Gastroesophageal sphincter (tissue), 4 donors: ENCODE measurements around the gene FYN. TPM values are rescaled to one million over a fixed set of nuclear protein-coding genes. Genes with fewer than 3 reads are reported as not detected.
A peak's percentile ranks its signal among the peaks of the same experiment; 100 is the strongest.

Source experiments
- ATAC-seq: fragments of 150-250 bp; one replicate; pipeline ENCODE4 v1.9.1; 2016; ENCODE audit warnings: mild to moderate bottlenecking, moderate library complexity
- H3K27ac ChIP-seq, 4 donors: fragments of 200-600 bp; sonication (generic) in 3 of 4; 1 replicate in 3 of 4; 2 replicates in 1 of 4; pipeline ENCODE4 v1.5.1; 2016 to 2019
- H3K27me3 ChIP-seq: fragments of 200-600 bp; sonication (generic); one replicate; pipeline ENCODE4 v1.5.1; 2019
- H3K36me3 ChIP-seq, 2 donors: fragments of 200-600 bp; sonication (generic); one replicate each; pipeline ENCODE4 v1.5.1; 2019; ENCODE audit warnings: control low read depth in 1 of 2
- H3K4me1 ChIP-seq, 3 donors: fragments of 200-600 bp; sonication (generic); 1 replicate in 2 of 3; 2 replicates in 1 of 3; pipeline ENCODE4 v1.5.1; 2016 to 2019; ENCODE audit warnings: control low read depth in 2 of 3
- H3K4me3 ChIP-seq, 2 donors: fragments of 200-600 bp; sonication (generic); one replicate each; pipeline ENCODE4 v1.5.1; 2019; ENCODE audit warnings: mild to moderate bottlenecking in 1 of 2, moderate library complexity in 1 of 2
- H3K9me3 ChIP-seq, 3 donors: fragments of 200-600 bp; sonication (generic); one replicate each; pipeline ENCODE4 v1.5.1; 2017 to 2019; ENCODE audit warnings: control low read depth in 2 of 3
- EP300 ChIP-seq: sonication (generic); formaldehyde crosslinking; IDR thresholded peaks from one replicate; pipeline ENCODE4 v1.6.1; 2017; ENCODE audit warnings: antibody characterized with exemption, mild to moderate bottlenecking
- POLR2A ChIP-seq, 2 donors: fragments of 450-650 bp; IDR thresholded peaks; one replicate each; pipeline ENCODE4 v1.6.1; 2017; ENCODE audit warnings: antibody characterized with exemption in 2 of 2, mild to moderate bottlenecking in 2 of 2, moderate library complexity in 1 of 2
- POLR2AphosphoS5 ChIP-seq: sonication (generic); formaldehyde crosslinking; IDR thresholded peaks from one replicate; pipeline ENCODE4 v1.6.1; 2017; ENCODE audit warnings: antibody characterized with exemption
- WGBS, 2 donors: methylation state at CpG; one replicate each; pipeline ENCODE4 v1.1.5; 2018; ENCODE audit warnings: low coverage in 1 of 2; 5-methylcytosine and 5-hydroxymethylcytosine counted together
- total RNA-seq, 4 donors: library from RNA; depleted of rRNA; stranded (reverse); fragments of >200 nt; gene quantifications; one replicate each; pipeline ENCODE4 v1.1.0, GENCODE V29; 2016
- TF ChIP-seq, protein P1 (sequence below), 4 experiments: fragments of 200-600 bp in 2 of 4; fragments of 450-650 bp in 2 of 4; sonication (generic) in 1 of 4; IDR thresholded peaks; one replicate each; pipeline ENCODE4 v1.5.1; 2017 to 2019; ENCODE audit warnings: antibody characterized with exemption in 4 of 4, mild to moderate bottlenecking in 2 of 4, moderate library complexity in 2 of 4

The FYN gene
- total RNA-seq, 4 donors from 2014 or later, result 58.6 to 101 (median 69.9) TPM

DNA sequence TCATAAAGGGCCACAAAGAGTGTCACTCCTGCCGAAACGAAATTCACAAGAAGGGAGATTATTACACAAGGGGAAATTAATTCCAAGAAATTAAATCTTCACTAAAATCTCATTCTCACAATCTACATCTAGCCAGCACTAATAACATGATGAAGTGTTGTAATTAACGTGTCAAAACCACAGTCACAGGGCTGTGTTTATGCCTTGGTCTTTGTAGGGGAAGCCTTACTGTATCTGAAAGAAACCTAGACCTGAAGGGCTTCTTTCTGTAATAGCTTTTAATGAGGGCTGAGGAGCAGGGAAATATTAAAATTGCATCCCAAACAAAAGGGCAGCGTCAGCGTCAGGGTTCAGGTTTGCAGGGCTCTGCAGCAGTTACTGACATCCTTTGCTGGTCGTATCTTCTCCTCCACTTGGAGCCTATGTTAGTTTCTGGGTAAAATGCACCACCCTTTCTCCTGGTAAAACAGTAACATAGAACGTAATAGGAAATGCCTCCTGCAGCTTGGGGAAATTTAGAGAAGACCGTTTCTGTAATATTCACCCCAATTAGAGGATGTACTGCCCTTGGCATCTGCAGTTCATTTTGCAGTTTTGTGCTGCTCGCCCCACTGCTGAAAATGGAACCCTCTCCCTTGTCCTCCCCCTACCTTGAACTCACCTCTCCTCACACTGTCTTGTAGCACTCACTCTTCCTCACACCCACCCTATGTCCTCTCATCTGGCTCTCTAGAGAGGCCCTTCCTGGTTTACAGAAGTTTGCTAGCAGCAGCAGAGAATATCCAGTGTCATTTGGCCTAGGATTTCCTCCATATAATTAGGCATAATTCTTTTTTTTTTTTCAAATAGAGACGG, 158.6 kb downstream of the FYN start:
- 81 to 86% methylated on average over 7 to 9 of the region's 10 CpGs for WGBS, 2 donors
- H3K27ac ChIP-seq, result no peak overlapping the region
- ATAC-seq, result no peak

DNA sequence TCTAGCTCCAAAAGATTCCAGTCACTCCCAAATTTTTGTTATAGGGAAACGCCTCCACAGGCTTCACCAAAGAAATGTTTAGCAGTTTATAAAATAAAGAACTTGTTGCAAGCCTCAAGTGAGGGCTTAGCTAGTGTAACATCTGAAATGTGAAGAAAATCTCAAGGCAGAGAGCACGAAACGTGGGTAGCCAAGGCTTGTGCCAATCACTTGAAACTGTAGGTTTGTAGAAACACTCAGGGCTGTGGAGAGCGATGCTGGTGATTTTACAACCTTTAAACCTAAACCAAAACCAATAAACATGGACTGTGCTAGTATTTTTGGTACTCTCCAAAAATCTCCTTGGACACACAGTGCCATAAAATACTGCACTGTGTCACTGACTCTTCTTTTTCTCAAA, 159.4 kb downstream of the FYN start:
- WGBS, 2 donors, result 84 to 90% methylated on average over 3 to 4 of the region's 4 CpGs
- Histone ChIP-seq H3K9me3 (no peaks in the 10 kb centered on the region), H3K4me1 (peaks cover 0 to 19% (median 11%) of the 10 kb centered on the region in 3 donors), H3K36me3 (peaks cover 0 to 16% of the 10 kb centered on the region in 2 donors), H3K4me3 (no peak overlapping the region), H3K27me3 (no peaks in the 10 kb centered on the region), H3K27ac (no peak overlapping the region)
- TF ChIP-seq EP300 (no peak), POLR2AphosphoS5 (no peak), POLR2A (IDR thresholded peaks at IDR 0.05) (no peak)
- TF ChIP-seq, protein P1, sequence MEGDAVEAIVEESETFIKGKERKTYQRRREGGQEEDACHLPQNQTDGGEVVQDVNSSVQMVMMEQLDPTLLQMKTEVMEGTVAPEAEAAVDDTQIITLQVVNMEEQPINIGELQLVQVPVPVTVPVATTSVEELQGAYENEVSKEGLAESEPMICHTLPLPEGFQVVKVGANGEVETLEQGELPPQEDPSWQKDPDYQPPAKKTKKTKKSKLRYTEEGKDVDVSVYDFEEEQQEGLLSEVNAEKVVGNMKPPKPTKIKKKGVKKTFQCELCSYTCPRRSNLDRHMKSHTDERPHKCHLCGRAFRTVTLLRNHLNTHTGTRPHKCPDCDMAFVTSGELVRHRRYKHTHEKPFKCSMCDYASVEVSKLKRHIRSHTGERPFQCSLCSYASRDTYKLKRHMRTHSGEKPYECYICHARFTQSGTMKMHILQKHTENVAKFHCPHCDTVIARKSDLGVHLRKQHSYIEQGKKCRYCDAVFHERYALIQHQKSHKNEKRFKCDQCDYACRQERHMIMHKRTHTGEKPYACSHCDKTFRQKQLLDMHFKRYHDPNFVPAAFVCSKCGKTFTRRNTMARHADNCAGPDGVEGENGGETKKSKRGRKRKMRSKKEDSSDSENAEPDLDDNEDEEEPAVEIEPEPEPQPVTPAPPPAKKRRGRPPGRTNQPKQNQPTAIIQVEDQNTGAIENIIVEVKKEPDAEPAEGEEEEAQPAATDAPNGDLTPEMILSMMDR (IDR thresholded peaks at IDR 0.05), result no peak
- no peak for ATAC-seq

More for the DNA sequence above, 158.6 kb downstream of the FYN start:
- TF ChIP-seq EP300 (no peak), POLR2A (IDR thresholded peaks at IDR 0.05) (no peak), POLR2AphosphoS5 (no peak)
- TF ChIP-seq, protein P1 (IDR thresholded peaks at IDR 0.05), result no peak
- Histone ChIP-seq H3K9me3 (no peaks in the 10 kb centered on the region), H3K4me3 (no peak overlapping the region), H3K36me3 (peaks cover 0 to 20% of the 10 kb centered on the region in 2 donors), H3K27me3 (no peaks in the 10 kb centered on the region), H3K4me1 (peaks cover 0 to 19% (median 11%) of the 10 kb centered on the region in 3 donors)

DNA sequence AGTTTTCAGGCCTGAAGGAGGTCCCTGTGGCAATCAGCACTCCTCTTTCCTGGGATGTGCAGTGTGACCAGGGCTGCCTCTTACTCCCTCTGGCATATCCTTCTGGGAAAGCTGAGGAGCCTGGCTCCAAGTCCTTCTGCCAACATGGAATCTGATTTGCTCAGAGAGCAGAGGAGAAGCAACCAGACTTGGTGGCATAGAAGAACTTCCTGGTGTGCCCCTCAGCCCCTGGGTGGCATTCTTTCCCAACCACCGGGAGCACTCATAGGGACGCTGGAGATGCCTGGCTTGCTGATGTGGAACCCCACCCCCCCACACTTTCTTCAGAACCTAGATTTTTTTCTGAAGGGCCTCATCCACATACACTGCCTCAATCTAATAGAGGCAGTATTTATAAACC, 160.0 kb downstream of the FYN start:
- peaks cover 0 to 19% (median 11%) of the 10 kb centered on the region in 3 donors for H3K4me1 ChIP-seq
- H3K36me3 ChIP-seq, result peaks cover 0 to 16% of the 10 kb centered on the region in 2 donors
- TF ChIP-seq POLR2AphosphoS5, result no peak
- no peak for ATAC-seq
- no peaks in the 10 kb centered on the region for H3K27me3 ChIP-seq
- no peaks in the 10 kb centered on the region for H3K9me3 ChIP-seq
- 70% methylated on average over 2 of the region's 2 CpGs; no CpG with 5 or more reads in 1 of the 2 donors for WGBS, 2 donors
- peak overlapping the region in 1 of 4 donors; percentile 19 for H3K27ac ChIP-seq
- no peak overlapping the region for H3K4me3 ChIP-seq

DNA sequence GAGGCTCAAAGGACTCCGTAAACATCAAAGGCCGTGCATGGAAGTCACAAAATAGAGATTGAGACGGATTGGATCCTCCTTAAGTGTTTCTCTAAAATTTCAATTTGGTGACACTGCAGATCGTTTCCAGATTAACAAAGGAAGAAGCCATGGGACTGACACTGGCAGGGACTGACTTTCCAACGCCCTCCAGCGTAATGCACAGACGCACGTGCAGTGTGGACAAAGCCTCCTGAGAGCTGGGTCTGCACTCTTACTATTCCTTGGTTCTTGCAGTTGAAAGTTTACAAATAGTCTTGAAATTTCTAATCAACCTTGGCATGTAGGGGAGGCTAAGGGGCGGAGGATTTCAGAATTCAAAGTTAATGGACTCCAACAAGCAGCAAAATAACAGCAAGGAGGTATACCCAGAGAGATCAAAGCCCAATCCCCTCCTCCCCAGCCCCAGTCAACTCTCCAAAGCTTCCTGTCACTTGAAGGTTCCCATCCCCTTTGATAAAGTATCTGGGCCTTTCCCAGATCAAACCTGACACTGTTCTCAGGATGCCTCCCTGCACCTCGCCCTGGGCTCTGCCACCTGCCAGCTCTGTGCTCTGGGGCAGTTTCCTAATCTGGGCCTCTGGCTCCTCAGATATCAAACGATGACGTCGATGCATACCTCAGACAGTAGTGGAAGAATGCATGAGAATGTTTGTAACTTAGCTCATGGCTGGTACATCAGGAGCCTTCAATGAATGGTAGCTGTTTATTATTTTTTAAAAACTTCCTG, 161.1 kb downstream of the FYN start:
- H3K36me3 ChIP-seq, result peaks cover 0 to 10% of the 10 kb centered on the region in 2 donors
- TF ChIP-seq POLR2A (IDR thresholded peaks at IDR 0.05) (no peak), EP300 (no peak), POLR2AphosphoS5 (no peak)
- TF ChIP-seq, protein P1 (IDR thresholded peaks at IDR 0.05), result no peak
- peak overlapping the region in 2 of 4 donors; percentile 35 to 56 for H3K27ac ChIP-seq
- no peaks in the 10 kb centered on the region for H3K27me3 ChIP-seq
- peaks cover 0 to 22% (median 11%) of the 10 kb centered on the region in 3 donors for H3K4me1 ChIP-seq
- 74 to 79% methylated on average over 9 to 10 of the region's 13 CpGs for WGBS, 2 donors
- no peak overlapping the region for H3K4me3 ChIP-seq
- H3K9me3 ChIP-seq, result no peaks in the 10 kb centered on the region
- peak; percentile 48 for ATAC-seq

DNA sequence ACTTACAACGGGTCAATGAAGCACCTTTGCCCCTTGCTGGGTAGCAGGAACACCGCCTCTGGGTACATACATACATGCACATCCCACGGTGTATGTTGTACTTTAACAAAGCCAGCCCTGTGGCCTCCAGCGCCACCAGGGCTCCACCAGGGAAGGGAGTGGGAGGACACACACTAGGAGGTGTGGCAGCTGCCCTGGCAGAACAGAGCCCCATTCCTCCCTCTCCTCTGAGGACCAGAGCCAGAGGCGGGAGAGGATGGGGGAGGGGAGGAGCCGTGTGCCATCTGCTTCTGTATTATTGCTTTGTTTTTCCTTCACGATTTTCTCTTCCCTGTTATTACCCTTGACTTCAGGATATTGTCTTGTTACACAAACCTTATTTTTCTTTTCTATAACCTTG, 161.8 kb downstream of the FYN start:
- WGBS, 2 donors, result 53 to 86% methylated on average over 2 to 6 of the region's 7 CpGs
- Histone ChIP-seq H3K27me3 (no peaks in the 10 kb centered on the region), H3K27ac (peak overlapping the region in 3 of 4 donors; percentile 29 to 56 (median 35)), H3K36me3 (peaks cover 0 to 10% of the 10 kb centered on the region in 2 donors), H3K4me1 (peaks cover 0 to 27% (median 11%) of the 10 kb centered on the region in 3 donors), H3K4me3 (no peak overlapping the region), H3K9me3 (no peaks in the 10 kb centered on the region)
- TF ChIP-seq POLR2AphosphoS5 (no peak), POLR2A (IDR thresholded peaks at IDR 0.05) (no peak), EP300 (no peak)
- TF ChIP-seq, protein P1 (IDR thresholded peaks at IDR 0.05), result no peak
- ATAC-seq, result no peak
